HG03280 (cell line): ENCODE data around the gene PCED1B.
"Not testable (repeated sequence)": the region's sequence is repeated elsewhere in the genome, so short reads cannot be mapped to it uniquely, and the experiment has no call there.

Source experiments
- ATAC-seq: cut with Tn5 transposase; IDR thresholded peaks from one replicate; pipeline ENCODE4 v1.9.1; 2021; ENCODE audit warnings: mild to moderate bottlenecking, moderate library complexity; ENCODE audit not compliant: unreplicated experiment

The PCED1B gene

GRCh38 chr12:47079468-47079980 is at the start of gene PCED1B, which contains the start of gene AMIGO2:
Gene PCED1B (plus strand): TSS chr12:47079621. CDS start chr12:47235064, 155,443 bp downstream.
Gene AMIGO2 (minus strand): TSS chr12:47079959. CDS start chr12:47079002, 957 bp downstream.
- peak; percentile 55 for ATAC-seq

GRCh38 chr12:47029903-47030302 is 49.5 kb upstream of the PCED1B start:
- no peak for ATAC-seq

GRCh38 chr12:47032644-47033043 is 46.8 kb upstream of the PCED1B start:
- ATAC-seq = peak; percentile 55

- ATAC-seq = no peak
These were observed 46.3 kb upstream of the PCED1B start for GRCh38 chr12:47033081-47033480.

GRCh38 chr12:47033789-47034555 is 45.4 kb upstream of the PCED1B start:
- no peak for ATAC-seq

GRCh38 chr12:47034661-47035060 is 44.8 kb upstream of the PCED1B start:
- ATAC-seq = no peak

- ATAC-seq = no peak
These were observed 43.9 kb upstream of the PCED1B start for GRCh38 chr12:47035484-47035883.

- ATAC-seq = no peak
These were observed 41.1 kb upstream of the PCED1B start for GRCh38 chr12:47038270-47038748.

GRCh38 chr12:47039079-47039478 is 40.3 kb upstream of the PCED1B start:
- no peak for ATAC-seq

GRCh38 chr12:47039756-47040155 is 39.7 kb upstream of the PCED1B start:
- no peak for ATAC-seq

- ATAC-seq = no peak
These were observed 38.1 kb upstream of the PCED1B start for GRCh38 chr12:47041327-47041726.

- no peak for ATAC-seq
These were observed 30.9 kb upstream of the PCED1B start for GRCh38 chr12:47048541-47048940.

GRCh38 chr12:47051291-47051690 is 28.1 kb upstream of the PCED1B start:
- ATAC-seq = not testable (repeated sequence)

- ATAC-seq = no peak
These were observed 27.1 kb upstream of the PCED1B start for GRCh38 chr12:47052274-47052673.

- ATAC-seq = no peak
These were observed 25.5 kb upstream of the PCED1B start for GRCh38 chr12:47053961-47054360.

GRCh38 chr12:47054659-47055058 is 24.8 kb upstream of the PCED1B start:
- no peak for ATAC-seq

GRCh38 chr12:47055856-47056255 is 23.6 kb upstream of the PCED1B start:
- not testable (repeated sequence) for ATAC-seq

- ATAC-seq = not testable (repeated sequence)
These were observed 22.5 kb upstream of the PCED1B start for GRCh38 chr12:47056944-47057343.

- not testable (repeated sequence) for ATAC-seq
These were observed 20.8 kb upstream of the PCED1B start for GRCh38 chr12:47058640-47059039.

GRCh38 chr12:47065546-47065945 is 13.9 kb upstream of the PCED1B start:
- no peak for ATAC-seq

GRCh38 chr12:47066278-47067025 is 13.0 kb upstream of the PCED1B start:
- peak; percentile 47 for ATAC-seq

- no peak for ATAC-seq
These were observed 12.2 kb upstream of the PCED1B start for GRCh38 chr12:47067176-47067575.
